Body of pancreas (tissue), 4 donors: ENCODE measurements around the gene PRRT2.
"Not testable (repeated sequence)": the region's sequence is repeated elsewhere in the genome, so short reads cannot be mapped to it uniquely, and the experiment has no call there.

Source experiments
- POLR2A ChIP-seq, 3 donors: fragments of 450-650 bp; IDR thresholded peaks; one replicate each; pipeline ENCODE4 v1.6.1; 2016; ENCODE audit warnings: antibody characterized with exemption in 3 of 3, mild to moderate bottlenecking in 2 of 3
- TF ChIP-seq, protein P1 (sequence below), 7 experiments: fragments of 450-650 bp in 4 of 7; fragments of 200-600 bp in 3 of 7; sonication (generic) in 3 of 7; IDR thresholded peaks; one replicate each; pipeline ENCODE4 v1.5.1; 2016 to 2019; ENCODE audit warnings: antibody characterized with exemption in 7 of 7

DNA sequence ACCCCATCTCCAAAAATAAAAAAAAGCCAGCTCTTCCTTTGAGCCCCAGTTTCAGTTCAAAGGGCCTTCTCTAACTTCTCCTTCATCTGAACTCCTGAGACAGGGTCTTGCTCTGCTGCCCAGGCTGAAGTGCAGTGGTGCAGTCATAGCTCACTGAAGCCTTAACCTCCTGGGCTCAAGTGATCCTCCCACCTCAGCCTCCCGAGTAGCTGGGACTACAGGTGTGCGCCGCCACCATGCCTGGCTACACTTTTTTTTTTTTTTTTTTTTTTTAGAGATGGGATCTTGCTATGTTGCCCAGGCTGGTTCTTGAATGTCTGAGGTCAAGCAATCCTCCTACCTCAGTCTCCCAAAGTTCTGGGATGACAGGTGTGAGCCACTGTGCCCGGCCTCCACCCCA lies 21.2 kb downstream of the PRRT2 start:
- TF ChIP-seq, protein P1, sequence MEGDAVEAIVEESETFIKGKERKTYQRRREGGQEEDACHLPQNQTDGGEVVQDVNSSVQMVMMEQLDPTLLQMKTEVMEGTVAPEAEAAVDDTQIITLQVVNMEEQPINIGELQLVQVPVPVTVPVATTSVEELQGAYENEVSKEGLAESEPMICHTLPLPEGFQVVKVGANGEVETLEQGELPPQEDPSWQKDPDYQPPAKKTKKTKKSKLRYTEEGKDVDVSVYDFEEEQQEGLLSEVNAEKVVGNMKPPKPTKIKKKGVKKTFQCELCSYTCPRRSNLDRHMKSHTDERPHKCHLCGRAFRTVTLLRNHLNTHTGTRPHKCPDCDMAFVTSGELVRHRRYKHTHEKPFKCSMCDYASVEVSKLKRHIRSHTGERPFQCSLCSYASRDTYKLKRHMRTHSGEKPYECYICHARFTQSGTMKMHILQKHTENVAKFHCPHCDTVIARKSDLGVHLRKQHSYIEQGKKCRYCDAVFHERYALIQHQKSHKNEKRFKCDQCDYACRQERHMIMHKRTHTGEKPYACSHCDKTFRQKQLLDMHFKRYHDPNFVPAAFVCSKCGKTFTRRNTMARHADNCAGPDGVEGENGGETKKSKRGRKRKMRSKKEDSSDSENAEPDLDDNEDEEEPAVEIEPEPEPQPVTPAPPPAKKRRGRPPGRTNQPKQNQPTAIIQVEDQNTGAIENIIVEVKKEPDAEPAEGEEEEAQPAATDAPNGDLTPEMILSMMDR (IDR thresholded peaks at IDR 0.05), result not testable (repeated sequence)
- TF ChIP-seq POLR2A (IDR thresholded peaks at IDR 0.05), result not testable (repeated sequence)
